PC-9 (cell line): ENCODE measurements around the gene MPP3.

Source experiments
- CTCF ChIP-seq: fragments of 200-600 bp; sonication (generic); conservative IDR thresholded peaks from 2 replicates; pipeline ENCODE4 v1.6.1; 2017; ENCODE audit warnings: mixed run types, antibody characterized with exemption, mild to moderate bottlenecking, moderate library complexity
- EZH2 ChIP-seq: fragments of 200-600 bp; sonication (generic); IDR thresholded peaks from 2 replicates; pipeline ENCODE4 v1.8.0; 2017; ENCODE audit warnings: antibody characterized with exemption, low read depth

GRCh38 chr17:43778337-43779144 lies 54.4 kb downstream of the MPP3 start, which contains the start of gene DUSP3:
- TF ChIP-seq CTCF (no peak), EZH2 (no peak)
